Hepatocyte (in vitro differentiated cells): ENCODE results near the gene HOXC12.

Experiments
- EZH2 ChIP-seq: fragments of 200-600 bp; sonication (generic); IDR thresholded peaks from 2 replicates; pipeline ENCODE4 v1.6.1; 2016; ENCODE audit warnings: antibody characterized with exemption, mild to moderate bottlenecking, borderline replicate concordance
- EZH2phosphoT487 ChIP-seq: fragments of 200-600 bp; sonication (generic); IDR thresholded peaks from one replicate; pipeline ENCODE4 v1.6.1; 2018; ENCODE audit warnings: antibody characterized with exemption, mild to moderate bottlenecking, low read depth, moderate library complexity; ENCODE audit not compliant: unreplicated experiment, severe bottlenecking
- TF ChIP-seq, protein P1 (sequence below): fragments of 200-600 bp; sonication (generic); IDR thresholded peaks from 2 replicates; pipeline ENCODE4 v1.5.1; 2016; ENCODE audit warnings: antibody characterized with exemption, mild to moderate bottlenecking; ENCODE audit not compliant: poor library complexity

DNA sequence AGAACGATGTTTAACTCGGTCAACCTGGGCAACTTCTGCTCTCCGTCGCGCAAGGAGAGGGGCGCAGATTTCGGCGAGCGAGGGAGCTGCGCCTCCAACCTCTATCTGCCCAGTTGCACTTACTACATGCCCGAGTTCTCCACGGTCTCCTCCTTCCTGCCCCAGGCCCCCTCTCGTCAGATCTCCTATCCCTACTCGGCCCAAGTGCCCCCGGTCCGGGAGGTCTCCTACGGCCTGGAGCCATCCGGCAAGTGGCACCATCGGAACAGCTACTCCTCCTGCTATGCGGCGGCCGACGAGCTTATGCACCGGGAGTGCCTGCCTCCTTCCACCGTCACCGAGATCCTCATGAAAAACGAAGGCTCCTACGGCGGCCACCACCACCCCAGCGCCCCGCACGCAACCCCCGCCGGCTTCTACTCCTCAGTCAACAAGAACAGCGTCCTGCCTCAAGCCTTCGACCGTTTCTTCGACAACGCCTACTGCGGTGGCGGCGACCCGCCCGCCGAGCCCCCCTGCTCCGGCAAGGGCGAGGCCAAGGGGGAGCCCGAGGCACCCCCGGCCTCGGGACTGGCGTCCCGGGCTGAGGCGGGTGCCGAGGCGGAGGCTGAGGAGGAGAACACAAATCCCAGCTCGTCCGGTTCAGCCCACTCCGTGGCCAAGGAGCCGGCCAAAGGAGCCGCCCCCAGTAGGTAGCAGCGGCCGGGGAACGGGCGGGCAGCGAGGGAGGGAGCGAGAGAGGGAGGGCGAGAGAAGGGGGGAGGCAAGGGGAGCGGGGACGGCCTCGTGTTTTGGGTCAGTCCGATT is 18.7 kb downstream of the HOXC12 start:
- TF ChIP-seq, protein P1, sequence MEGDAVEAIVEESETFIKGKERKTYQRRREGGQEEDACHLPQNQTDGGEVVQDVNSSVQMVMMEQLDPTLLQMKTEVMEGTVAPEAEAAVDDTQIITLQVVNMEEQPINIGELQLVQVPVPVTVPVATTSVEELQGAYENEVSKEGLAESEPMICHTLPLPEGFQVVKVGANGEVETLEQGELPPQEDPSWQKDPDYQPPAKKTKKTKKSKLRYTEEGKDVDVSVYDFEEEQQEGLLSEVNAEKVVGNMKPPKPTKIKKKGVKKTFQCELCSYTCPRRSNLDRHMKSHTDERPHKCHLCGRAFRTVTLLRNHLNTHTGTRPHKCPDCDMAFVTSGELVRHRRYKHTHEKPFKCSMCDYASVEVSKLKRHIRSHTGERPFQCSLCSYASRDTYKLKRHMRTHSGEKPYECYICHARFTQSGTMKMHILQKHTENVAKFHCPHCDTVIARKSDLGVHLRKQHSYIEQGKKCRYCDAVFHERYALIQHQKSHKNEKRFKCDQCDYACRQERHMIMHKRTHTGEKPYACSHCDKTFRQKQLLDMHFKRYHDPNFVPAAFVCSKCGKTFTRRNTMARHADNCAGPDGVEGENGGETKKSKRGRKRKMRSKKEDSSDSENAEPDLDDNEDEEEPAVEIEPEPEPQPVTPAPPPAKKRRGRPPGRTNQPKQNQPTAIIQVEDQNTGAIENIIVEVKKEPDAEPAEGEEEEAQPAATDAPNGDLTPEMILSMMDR: no peak
- TF ChIP-seq EZH2phosphoT487: peak; percentile 91
- TF ChIP-seq EZH2: peak; percentile 97
